CD4-positive, alpha-beta T cell treated with Interleukin-4 for 4 hours (primary cell): ENCODE data around the gene JAKMIP2.
"Not testable (repeated sequence)": the region's sequence is repeated elsewhere in the genome, so short reads cannot be mapped to it uniquely, and the experiment has no call there.

Experiments
- DNase-seq: peaks from one replicate; pipeline ENCODE4 v3.0.0-alpha.2; 2020

Gene JAKMIP2

GRCh38 chr5:147782110-147783028 is at the start of gene JAKMIP2:
Gene JAKMIP2, minus strand, starts transcription at chr5:147782728. Its CDS starts 110,922 bp downstream, at chr5:147671806.
- DNase-seq, result peak; percentile 96

- DNase-seq, result no peak
These were observed 48.9 kb upstream of the JAKMIP2 start, which contains the start of gene SPINK1 for GRCh38 chr5:147831465-147831864. Gene SPINK1, minus strand, starts transcription at chr5:147831671. Its CDS starts 94 bp downstream, at chr5:147831577.

- DNase-seq, result no peak
These were observed 47.5 kb upstream of the JAKMIP2 start for GRCh38 chr5:147830035-147830434.

DNA sequence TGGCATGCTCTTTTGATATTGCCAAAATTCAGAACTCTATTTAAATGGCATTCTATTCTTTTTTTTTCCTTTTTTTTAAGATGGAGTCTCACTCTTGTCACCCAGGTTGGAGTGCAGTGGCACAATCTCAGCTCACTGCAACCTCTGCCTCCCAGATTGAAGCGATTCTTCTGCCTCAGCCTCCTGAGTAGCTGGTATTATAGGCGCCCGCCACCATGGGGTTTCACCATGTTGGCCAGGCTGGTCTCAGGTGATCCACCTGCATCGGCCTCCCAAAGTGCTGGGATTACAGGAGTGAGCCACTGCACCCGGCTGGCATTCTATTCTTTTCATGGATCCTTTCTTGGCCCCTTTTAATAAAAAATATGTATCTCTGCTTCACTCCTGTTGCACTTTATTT is 44.5 kb upstream of the JAKMIP2 start:
- DNase-seq, result not testable (repeated sequence)

- no peak for DNase-seq
These were observed 43.8 kb upstream of the JAKMIP2 start for GRCh38 chr5:147826361-147826760.

DNA sequence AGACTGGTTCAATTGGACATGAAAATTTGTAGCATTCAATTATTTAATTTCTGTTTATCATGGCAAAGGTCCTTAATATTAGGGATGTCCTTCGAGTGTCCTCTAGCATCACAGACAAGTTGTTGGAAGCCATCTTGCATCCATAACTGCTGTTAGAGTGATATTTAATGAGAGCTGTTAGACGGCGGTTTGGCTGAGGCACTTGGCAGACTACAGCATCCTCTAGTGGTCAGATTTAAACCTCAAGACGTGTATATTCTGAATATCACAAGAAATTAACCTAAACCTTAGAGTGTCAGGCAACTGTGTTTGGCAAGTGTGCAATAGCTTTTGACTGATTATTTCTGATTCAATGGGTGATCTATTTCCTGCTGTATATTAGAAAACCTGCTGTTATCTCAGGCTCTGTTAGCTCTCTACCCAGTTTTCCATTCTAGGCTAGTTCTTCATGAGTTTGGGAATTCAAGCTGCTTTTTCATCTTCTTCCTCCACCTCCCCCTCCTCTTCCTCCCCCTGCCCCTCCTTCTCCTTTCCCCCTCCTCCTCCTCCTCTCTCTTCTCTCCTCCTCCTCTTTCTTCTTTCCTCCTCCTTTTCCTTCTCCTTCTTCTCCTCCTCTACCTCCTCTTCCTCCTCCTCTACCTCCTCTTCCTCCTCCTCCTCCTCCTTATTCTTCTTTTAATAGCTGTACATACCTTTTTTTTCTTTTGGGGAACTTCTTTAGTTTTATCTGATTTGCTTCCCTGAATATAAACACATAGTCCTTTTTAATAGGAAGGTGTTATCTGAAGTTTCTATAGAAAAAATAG is 40.4 kb upstream of the JAKMIP2 start:
- peak; percentile 59 for DNase-seq

- not testable (repeated sequence) for DNase-seq
These were observed 39.7 kb upstream of the JAKMIP2 start for GRCh38 chr5:147822222-147822621.

DNA sequence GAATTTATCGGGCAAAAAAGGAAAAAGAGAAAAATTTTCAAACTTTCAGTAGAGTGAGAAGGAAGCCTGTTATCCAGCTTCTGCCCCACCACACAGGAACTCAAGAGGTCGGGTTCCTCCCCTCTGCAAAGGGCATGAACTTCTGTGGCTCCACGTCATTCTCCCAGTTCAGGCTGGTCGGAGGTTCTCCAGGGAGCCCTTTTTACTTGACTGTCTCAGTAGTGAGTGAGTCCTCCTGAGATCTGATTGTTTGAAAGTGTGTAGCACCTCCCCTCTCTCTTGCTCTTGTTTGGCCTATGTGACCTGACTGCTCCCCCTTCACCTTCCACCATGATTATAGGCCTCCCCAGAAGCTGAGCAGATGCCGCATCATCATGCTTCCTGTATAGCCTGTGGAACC is 39.2 kb upstream of the JAKMIP2 start:
- no peak for DNase-seq

DNA sequence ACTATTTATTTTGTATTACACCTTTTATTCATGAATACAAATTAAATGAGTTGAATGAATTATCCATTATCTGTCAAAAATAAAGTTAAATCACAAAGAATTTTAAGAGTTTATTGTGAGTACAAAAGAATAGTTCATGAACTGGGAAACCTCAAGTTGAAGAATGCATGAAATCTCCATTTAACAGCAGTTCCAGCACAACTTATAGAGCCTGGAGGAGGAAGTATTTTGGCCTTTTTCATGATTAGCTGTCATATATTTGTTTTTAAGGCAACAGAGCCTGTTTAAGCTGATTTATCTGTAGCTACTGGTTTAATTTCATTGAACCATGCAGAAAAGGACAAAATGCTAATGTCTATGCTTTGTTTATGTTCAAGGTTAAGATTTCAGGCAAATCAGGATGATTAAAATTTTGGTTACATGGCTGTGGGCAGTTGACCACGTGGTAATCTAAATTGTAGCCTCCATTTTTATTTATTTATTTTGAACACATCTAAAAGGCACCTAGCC is 36.8 kb upstream of the JAKMIP2 start:
- no peak for DNase-seq

DNA sequence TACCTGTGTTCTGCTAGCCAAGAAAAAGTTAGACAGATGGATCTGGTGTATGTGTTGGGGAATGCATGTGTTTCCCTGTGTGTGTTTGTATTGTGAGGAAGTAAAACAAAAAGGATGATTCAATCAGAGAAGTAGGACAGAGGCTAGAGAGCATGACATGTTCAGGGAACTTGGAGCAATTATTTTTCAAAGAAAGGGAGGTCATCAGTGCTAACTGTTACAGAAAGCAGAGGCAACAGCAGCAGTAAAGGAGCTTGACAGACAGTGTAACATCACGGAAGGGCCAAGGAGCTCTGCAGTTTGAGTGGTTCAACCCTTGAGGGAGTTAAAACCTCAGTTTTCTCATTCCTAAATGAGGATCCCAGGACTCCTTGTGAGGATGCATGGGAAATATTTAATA is 35.8 kb upstream of the JAKMIP2 start:
- no peak for DNase-seq

GRCh38 chr5:147813696-147814095 is 31.2 kb upstream of the JAKMIP2 start:
- no peak for DNase-seq

- no peak for DNase-seq
These were observed 27.5 kb upstream of the JAKMIP2 start for GRCh38 chr5:147809830-147810666.

DNA sequence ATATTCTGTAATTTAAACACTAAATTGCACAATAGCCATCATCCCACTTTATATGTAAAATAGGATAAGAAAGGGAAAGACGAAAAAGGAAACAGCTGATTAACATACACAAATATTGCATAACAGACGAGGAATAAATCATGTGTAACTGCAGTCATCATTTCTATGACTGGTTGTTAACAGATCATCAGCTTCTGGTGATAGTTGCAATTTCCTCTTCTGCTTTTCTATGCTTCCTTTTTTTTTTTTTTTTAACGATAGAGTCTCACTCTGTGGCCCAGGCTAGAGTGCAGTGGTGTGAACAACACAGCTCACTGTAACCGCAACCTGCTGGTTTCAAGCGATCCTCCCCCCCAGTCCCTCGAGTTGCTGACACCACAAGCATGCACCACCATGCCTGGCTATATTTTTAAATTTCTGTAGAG is 22.5 kb upstream of the JAKMIP2 start:
- peak; percentile 49 for DNase-seq

GRCh38 chr5:147804334-147804733 is 21.8 kb upstream of the JAKMIP2 start:
- no peak for DNase-seq

GRCh38 chr5:147803926-147804325 is 21.4 kb upstream of the JAKMIP2 start:
- no peak for DNase-seq

DNA sequence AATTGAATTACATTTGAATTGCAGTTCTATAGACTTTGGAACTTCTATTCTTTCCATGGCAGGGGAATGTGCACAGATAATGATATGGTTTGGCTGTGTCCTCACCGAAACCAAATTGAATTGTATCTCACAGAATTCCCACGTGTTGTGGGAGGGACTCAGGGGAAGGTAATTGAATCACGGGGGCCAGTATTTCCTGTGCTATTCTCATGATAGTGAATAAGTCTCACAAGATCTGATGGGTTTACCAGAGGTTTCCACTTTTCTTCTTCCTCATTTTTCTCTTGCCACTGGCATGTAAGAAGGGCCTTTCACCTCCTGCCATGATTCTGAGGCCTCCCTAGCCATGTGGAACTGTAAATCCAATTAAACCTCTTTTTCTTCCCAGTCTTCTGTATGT is 20.6 kb upstream of the JAKMIP2 start:
- DNase-seq, result not testable (repeated sequence)

DNA sequence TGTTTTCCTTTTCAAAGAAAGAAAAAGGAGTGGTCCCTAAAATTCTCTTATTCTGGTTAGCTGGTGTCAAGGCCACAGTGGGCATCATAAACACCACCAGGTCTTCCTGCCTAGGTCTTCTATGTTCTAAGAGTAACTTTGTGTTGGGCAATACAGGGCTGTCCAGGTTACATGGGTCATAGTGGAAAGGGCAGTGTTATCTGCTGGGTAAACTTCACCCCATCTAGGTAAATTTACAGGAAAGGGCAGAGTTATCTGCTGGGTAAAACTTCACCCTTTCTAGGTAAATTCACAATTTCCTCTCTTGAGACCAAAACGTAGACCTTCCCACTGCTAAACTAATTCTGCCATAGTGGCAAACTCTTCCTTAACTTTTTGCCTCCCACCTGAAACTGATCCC is 18.9 kb upstream of the JAKMIP2 start:
- DNase-seq, result no peak

- no peak for DNase-seq
These were observed 18.0 kb upstream of the JAKMIP2 start for GRCh38 chr5:147800491-147800890.

GRCh38 chr5:147796556-147797308 is 14.2 kb upstream of the JAKMIP2 start:
- DNase-seq, result no peak

GRCh38 chr5:147791181-147791580 is 8.7 kb upstream of the JAKMIP2 start:
- DNase-seq, result no peak

GRCh38 chr5:147789820-147790219 is 7.3 kb upstream of the JAKMIP2 start:
- DNase-seq, result no peak

DNA sequence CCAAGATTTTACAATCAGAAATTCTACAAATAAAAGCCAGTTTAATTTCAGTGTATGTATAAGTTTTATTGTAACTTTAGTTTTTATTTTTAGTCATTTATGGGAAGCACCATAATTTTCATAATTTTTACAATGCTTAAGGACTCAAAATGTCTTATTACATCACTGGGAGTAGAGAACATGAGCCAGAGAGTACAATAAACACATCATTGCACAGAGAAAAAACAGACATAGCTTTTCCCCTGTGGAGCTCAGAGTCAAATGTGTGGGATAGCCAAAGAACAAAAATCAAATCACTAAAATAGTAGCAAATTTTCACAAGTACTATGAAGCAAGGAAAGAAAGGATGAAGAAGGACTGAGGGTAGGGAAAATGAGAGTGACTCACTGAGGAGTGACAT is 5.5 kb upstream of the JAKMIP2 start:
- DNase-seq, result no peak
